CD4-positive, alpha-beta T cell treated with Interleukin-6 for 4 hours (primary cell): ENCODE data around the gene FUCA1.
"Not testable (repeated sequence)": the region's sequence is repeated elsewhere in the genome, so short reads cannot be mapped to it uniquely, and the experiment has no call there.

ENCODE experiments used
- DNase-seq: peaks from one replicate; pipeline ENCODE4 v3.0.0-alpha.2; 2020; ENCODE audit warnings: mixed read lengths

The FUCA1 gene

DNA sequence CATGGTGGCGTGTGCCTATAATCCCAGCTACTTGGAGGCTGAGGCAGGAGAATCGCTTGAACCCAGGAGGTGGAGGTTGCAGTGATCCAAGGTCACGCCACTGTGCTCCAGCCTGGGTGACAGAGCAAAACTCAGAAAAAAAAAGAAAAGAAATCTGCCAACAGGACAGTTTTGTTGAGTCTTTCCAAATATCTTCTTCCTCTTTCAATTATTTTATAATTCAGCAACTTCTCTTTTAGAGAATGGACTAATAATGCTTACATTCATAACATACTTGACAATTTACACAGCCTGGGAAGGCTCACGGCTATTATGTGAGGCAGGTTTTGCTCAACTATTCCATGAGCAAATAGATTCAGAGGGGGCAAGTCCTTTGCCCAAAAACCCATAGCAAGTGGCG, 27.0 kb upstream of the FUCA1 start:
- no peak for DNase-seq

DNA sequence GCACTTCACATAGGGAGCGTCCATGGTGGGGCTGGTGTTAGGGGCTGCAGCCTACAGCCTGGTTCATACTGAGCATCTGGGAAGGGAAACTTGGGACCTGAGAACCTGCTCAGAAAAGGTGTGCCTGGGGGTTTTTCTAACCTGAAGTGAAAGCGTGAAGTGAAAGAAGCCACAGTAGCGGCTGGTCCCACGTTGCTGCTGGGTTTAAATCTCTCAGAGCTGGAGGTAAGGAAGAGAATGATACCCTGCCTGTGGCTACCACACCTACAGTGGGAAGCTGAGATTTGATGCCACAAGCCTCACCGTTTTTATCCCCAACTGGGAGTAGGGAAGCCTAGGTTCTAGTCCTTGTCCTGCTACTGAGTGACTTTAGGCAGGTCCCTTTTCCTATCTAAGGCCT, 21.0 kb upstream of the FUCA1 start:
- no peak for DNase-seq

DNA sequence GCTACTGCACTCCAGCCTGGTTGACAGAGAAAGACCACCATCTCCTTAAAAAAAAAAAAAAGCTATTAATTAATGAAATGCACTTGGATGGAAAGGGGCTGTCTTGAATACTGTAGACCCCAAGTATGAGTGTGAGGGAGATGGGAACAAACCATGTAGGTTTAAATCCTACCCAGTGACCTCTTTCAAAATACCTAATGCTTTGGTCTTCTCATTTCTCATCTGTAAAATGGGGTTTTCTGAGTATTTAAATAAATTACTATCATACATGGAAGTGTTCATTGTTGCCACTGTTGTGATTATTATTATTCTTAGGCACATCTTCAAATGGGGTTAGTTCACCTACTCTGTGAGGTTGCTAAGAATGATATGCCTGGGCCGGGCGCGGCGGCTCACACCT, 17.1 kb upstream of the FUCA1 start:
- no peak for DNase-seq

DNA sequence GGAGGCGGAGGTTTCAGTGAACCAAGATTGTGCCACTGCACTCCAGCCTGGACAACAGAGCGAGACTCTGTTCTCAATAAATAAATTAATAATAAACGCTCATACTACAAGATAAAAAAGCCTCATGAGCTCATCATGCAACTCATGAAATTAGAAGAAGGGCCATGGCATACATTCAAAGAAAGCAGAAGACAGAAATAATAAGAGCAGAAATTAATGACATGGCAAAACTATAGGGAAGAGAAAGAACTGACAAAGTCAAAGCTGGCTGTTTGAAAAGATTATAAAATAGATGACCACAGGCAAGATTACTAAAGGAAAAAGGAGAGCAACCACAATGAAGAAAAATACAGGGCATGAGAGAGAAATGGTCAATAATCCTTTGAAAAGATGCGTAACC, 14.7 kb upstream of the FUCA1 start:
- DNase-seq = no peak

DNA sequence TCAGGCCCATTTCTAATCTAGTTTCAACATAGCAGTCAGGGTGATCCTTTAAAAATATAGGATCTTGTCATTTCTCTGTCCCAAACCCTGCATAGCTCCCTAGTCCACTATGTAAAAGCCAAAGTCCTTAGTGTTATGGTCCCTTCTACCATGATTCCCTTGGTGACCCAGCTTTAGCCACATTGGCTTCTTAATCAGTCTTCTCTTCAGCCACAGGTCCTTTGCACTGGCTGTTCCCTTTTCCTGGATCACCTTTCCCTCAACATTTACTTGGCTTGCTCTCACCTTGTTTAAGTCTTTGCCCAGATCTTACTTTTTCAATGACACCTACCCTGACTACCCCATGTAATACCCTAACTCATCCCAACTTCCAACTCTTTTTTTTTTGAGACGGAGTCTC, 11.7 kb upstream of the FUCA1 start:
- DNase-seq = no peak

DNA sequence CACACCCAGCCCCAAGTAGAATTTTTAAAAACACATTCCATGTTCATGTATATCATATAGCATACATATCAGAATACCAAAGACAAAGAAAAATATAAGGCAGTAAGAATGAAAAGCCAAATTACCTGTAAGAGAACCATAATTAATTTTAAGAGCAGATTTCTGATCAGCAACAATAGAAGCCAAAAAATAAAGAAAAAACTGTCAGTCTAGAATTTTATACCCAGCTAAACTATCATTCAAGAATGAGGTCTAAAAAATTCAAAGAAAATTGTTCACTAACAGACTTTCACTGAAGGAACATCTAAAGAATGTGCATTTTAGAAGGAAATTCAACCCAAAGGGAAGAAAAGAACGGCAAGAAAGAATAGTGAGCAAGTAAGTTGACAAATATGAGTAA, 10.6 kb upstream of the FUCA1 start:
- no peak for DNase-seq

DNA sequence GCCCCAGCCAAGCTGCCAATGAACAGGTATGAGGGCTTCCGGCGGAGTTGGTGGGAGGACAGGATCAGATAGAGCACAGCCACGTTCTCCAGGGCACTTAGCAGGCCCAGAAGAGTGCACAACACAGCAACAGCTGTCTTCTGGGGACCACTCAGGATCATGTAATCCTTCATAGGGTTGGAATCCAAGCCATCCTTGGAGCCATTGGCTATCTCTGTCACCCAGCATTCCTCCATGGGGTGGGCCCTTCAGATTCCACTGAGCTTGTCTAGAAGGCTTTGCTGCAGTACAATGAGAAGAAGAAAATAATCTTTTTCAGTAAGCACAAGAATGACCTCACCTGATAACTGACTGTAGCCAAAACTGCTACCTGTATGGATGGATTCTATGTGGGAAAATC, 7.3 kb upstream of the FUCA1 start:
- no peak for DNase-seq

DNA sequence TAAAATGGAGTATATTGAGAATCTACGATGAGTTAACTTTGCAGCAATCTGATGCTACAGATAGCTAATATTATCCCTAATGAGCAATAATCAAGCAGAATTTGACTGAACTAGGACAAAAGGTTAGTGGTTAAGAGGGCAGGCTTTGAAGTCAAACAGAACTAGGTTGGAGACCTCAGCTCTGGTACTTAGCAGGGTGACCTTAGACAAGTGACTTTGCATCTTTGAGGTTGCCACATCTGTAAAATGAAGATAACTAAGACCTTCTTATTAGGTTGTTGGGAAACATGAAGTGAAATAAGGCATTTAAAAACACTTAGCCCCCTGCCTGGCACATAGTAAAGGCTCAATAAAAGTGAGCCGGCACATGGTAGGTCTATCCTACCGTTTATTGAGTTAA, 4.3 kb upstream of the FUCA1 start:
- no peak for DNase-seq

DNA sequence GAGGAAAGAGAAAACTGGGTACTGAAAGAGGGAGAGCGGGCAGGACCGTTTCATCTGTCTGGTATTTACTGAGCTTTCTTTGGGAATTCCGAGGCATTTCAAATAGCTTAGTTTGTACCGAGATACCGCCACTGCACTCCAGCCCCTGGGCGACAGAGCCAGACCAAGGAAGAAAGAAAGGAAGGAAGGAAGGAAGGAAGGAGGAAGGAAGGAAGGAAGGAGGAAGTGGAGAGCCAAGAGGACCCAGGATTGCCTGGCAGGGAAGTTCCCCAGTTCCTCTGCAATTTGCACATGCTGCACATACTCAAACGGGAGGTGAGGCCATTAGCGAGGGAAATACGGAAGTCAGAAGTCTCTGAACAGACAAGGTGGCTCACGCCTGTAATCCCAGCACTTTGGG, 961 bp upstream of the FUCA1 start:
- no peak for DNase-seq

DNA sequence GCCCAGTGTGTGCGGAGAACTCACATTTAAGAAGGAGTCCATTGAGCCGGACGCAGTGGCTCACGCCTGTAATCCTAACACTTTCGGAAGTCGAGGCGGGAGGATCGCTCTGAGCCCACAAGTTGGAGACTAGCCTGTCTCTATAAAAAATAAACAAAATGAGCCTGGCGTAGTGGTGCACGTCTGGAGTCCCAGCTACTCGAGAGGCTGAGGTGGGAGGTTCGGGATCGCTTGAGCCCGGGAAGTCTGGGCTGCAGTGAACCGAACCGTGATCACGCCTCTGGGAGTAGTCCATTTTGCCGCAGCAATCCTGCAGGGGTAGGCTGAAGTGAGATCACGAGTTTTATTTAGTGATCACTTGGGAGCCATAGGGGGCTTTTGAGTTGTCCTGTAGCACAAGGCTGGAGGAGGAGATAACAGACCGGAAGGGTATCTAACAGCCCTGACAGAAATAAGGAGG, 497 bp upstream of the FUCA1 start:
- no peak for DNase-seq

DNA sequence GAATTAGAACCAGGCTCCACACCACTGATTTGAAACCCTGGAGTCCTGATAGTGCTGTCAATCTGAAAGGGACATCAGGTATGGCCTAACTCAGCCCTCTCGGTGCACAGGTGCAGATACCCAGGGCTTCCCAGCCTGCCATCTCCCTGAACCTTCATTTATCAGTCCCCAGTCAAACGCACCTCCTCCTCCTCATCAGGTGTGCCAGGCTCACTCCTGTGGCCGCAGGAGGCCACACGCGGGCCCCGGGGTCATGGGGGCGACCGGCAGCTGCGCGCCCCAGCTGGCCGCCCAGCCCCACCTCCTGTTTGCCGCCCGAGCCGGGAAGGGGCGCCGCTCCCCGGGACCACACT, 572 bp downstream of the FUCA1 start:
- no peak for DNase-seq

DNA sequence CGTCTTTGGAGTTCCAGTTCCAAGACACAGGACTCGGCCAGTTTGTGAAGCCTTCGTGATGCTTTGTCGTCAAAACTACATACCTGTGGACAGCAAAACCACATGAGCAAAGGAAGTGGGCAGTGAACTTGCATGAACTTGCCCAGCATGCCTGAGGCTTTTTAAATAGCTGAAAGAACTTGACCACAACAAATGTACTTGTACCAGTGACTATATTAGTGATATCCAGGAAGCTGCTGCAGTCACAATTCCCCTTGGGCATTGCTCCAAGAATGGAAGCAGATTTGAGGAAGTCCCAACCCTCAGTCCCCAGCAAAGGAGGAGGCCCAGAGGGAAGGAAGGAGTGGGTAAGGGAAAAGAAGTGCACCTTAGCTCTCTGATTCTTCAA, 2.6 kb downstream of the FUCA1 start:
- DNase-seq = no peak

DNA sequence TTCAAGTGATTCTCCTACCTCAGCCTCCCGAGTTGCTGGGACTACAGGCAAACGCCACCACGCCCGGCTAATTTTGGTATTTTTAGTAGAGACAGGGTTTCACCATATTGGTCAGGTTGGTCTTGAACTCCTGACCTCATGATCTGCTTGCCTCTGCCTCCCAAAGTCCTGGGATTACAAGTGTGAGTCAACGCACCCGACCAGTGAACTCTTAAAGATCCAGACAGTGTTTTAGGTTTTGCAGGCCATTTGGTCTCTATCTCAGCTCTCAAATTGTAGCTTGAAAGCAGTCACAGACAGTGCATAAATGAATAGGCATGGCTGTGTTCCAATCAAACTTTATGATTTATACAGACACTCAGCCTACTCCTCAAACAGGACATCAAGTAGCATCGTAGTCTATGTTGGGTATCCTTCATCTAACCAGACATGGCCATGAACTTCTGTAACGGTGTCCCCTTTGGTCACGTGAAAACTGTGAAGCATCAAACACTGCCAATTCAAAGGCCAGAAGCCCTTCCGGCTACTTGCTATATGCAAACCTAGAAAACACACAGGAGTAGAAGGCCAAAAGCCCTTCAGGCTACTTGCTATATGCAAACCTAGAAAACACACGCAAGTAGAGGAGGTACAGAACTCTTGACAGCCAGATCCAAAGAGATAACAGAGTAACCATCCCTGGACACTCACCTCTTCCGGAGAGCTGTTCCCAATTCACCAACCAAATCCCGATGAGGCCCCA, 3.1 kb downstream of the FUCA1 start:
- no peak for DNase-seq

DNA sequence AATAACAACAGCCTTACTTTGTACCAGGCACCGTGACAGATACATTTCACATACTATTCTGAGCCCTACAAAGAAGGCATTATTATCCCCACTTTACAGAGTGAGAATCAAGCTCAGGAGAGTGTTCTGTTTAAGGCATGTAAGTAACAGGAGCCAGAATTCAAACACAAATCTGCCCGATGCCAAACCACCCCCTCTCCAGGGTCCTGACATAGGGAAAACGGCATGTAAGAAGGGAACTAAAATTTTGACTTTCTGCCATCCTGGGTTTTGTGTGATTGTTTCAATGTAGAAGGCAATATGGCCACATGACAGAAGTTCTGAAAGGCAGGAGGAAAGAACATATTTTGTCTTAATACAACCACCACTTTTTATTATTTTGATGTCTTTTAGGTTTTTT, 5.5 kb downstream of the FUCA1 start:
- no peak for DNase-seq

DNA sequence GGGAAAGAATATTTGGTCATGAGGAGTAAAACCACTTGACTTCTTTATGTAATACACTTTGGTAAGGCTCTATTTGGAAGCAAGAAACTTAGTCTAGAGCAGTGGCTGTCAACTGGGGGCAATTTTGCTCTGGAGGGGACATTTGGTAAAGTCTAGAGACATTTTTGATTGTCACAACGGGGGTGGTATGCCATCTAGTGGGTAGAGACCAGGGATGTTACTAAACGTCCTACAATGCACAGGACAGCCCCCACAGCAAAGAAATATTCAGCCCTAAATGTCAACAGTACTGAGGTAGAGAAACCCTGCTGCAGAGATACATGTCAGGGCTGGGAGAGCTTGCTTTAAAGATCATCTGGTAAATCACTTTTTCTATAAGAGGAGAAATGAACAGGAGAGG, 13.5 kb downstream of the FUCA1 start:
- peak; percentile 6 for DNase-seq

DNA sequence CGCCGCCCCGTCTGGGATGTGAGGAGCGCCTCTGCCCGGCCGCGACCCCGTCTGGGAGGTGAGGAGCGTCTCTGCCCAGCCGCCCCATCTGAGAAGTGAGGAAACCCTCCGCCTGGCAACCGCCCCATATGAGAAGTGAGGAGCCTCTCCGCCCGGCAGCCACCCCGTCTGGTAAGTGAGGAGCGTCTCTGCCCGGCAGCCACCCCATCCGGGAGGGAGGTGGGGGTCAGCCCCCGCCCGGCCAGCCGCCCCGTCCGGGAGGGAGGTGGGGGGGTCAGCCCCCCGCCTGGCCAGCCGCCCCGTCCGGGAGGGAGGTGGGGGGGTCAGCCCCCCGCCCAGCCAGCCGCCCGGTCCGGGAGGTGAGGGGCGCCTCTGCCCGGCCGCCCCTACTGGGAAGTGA, 15.0 kb downstream of the FUCA1 start:
- DNase-seq = not testable (repeated sequence)

DNA sequence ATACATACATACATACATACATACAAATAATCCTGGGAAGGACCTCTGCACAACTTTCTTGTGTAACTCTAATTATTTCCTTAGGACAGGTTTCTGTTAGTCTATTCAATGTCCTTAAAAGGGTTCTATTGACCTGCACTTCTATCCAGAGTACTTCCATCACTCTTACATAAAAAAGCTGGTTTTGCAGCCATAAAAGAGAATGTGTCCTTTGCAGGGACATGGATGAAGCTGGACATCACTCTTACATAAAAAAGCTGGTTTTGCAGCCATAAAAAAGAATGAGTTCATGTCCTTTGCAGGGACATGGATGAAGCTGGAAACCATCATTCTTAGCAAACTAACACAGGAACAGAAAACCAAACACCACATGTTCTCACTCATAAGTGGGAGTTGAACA, 16.7 kb downstream of the FUCA1 start:
- DNase-seq = not testable (repeated sequence)

DNA sequence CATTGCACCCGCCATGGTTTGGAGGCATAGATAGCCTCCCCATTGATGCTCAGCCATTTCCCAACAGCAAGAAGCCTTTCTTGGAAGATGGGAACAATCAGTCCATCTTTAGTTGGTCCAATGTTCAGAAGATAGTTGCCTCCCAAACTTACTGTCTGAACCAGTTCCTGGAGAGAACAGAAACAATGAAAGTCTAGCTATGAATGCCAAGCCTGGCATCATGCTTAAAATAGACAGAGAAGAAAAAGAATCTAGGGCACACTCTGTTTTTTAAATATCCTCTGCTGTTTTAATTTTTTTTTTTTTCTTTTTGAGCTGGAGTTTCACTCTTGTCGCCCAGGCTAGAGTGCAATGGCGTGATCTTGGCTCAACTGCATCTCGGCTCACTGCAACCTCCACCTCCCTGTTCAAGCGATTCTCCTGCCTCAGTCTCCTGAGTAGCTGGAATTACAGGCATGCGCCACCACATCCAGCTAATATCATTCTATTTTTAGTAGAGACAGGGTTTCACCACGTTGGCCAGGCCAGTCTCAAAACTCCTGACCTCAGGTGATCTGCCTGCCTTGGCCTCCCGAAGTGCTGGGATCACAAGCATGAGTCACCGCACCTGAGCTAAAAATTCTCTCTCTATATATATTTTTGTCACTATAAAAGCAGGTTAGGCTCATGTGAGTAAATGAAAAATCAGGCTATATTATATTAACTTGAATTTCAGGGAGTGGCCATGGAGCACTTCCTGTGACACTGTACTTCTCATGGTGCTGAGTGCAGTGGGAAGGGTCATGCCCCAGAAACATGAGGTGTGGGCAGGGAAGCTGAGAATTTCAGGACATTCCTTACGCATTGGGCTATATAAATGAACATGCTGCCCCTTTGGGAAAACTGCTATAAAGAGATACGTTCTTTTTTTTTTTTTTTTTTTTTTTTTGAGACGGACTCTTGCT, 19.1 kb downstream of the FUCA1 start:
- no peak for DNase-seq

DNA sequence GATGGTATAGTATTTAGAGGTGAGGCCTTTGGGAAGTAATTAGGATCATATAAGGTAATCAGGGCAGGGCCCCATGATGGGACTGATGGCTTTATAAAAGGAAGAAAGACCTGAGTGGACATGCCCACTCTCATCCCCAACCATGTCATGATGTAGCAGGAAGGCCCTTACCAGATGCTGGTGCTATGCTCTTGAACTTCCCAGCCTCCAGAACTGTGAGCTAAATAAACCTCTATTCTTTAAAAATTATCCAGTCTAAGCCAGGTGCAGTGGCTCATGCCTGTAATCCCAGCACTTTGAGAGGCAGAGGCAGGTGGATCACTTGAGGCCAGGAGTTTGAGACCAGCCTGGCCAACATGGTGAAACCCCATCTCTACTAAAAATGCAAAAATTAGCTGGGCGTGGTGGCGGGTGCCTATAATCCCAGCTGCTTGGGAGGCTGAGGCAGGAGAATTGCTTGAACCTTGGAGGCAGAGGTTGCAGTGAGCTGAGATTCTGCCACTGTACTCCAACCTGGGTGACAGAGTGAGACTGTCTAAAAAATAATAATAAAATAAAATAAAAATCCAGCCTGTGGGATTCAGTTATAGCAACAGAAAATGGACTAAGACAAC, 20.5 kb downstream of the FUCA1 start:
- not testable (repeated sequence) for DNase-seq

DNA sequence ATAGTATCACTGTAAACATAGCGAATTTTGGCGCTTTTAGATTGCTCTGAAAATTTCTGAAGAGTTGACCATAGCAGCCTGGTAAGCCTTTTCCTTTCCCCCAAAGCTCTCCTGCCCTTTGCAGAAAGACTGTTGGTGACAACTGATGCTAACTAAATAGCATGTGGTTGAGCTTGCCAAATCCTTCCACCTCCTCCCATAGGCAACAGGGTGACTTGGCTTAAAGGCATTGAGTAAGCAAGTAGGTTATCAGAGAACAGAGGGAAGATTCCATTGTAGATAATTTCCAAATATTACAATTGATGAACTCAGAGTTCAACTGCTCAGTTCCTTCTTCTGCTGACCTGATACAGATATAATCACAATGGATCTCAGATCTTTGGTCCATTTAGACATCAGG, 22.9 kb downstream of the FUCA1 start:
- no peak for DNase-seq

DNA sequence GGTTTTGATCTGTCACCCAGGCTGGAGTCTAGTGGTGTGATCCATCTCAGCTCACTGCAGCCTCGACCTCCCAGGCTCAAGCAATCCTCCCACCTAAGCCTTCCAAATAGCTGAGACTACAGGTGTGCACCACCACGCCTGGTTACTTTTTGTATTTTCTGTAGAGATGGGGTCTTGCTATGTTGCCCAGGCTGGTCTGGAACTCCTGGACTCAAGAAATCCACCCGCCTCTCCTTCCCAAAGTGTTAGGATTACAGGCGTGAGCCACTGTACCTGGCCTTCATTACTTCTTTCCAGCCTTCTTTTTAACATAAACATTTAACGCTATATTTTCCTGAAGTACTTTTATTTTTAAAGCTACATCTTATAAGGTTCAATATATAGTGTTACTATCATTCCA, 24.4 kb downstream of the FUCA1 start:
- DNase-seq = no peak

DNA sequence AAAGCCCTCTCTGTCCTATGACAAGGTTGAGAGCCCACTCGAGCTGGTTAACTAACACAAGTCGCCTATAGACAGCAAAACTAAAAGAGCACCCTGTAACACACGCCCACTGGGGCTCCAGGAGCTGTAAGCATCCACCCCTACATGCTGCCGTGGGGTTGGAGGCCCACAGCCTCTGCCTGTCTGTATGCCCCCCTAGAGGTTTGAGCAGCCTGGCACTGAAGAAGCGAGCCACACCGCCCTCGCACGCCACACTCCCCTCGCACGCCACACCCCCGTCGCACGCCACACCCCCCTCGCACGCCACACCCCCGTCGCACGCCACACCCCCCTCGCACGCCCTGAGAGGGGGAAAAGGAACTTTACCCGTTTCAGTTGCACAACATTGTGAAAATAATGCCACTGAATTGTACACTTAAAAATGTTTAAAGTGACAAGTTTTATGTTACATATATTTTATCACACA, 29.7 kb downstream of the FUCA1 start:
- DNase-seq = peak; percentile 78

DNA sequence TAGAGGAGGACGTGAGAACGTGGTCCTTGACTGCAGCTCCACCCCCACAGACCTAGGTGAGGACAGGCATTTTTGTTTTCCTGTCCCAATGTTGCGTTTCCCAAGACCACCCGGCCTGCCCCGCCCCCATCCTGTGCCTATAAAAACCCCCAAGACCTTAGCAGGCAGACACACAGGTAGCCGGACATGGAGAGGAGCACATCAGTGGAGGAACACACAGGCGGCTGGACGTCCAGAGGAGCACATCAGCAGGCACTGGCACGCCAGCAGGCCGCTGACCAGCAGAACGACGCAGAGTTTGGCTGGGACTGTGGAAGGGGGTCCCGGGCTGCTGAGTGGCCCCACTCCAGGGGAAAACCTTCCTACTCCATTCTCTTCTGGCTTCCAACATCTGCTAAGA, 30.2 kb downstream of the FUCA1 start:
- DNase-seq = no peak

DNA sequence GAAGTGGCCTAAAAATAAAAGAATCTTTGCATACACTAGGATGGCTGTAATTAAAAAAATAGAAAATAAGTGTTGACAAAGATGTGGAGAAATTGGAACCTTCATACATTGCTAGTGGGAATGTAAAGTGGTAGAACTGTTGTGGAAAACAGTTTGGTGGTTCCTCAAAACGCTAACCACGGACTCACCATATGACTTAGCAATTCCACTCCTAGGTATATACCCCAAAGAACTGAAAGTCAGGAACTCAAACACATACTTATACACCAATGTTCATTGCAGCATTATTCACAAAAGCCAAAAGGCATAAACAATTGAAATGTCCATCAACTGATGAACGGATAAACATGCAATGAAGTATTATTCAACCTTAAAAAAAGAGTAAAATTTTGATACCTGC, 32.1 kb downstream of the FUCA1 start:
- DNase-seq = no peak
